Astrocyte (in vitro differentiated cells and primary cell): ENCODE measurements around the gene GTF2H4. TPM values are rescaled to one million over a fixed set of nuclear protein-coding genes. Genes with fewer than 3 reads are reported as not detected.

Experiments used
- DNase-seq: peaks from one replicate; pipeline ENCODE4 v3.0.0-alpha.2; 2010; ENCODE audit warnings: low read depth
- FAIRE-seq: peaks from 2 replicates; lab custom pipeline; 2011; peaks lifted over from hg19 to GRCh38; lab: Jason Lieb, UNC
- H2AFZ ChIP-seq: 2 replicates; pipeline ENCODE4 v1.6.0; 2012; ENCODE audit warnings: low read depth, low read length, inconsistent platforms
- H3K27ac ChIP-seq: 2 replicates; pipeline ENCODE4 v1.5.1; 2011; ENCODE audit warnings: low read depth, low read length, inconsistent platforms
- H3K27me3 ChIP-seq: 2 replicates; pipeline ENCODE4 v1.6.0; 2011; ENCODE audit warnings: low read length, inconsistent platforms; ENCODE audit not compliant: insufficient read depth
- H3K36me3 ChIP-seq: 2 replicates; pipeline ENCODE4 v1.5.1; 2011; ENCODE audit warnings: low read length, inconsistent platforms; ENCODE audit not compliant: insufficient read depth
- H3K4me1 ChIP-seq: 2 replicates; pipeline ENCODE4 v1.5.1; 2011; ENCODE audit warnings: low read length, inconsistent platforms; ENCODE audit not compliant: insufficient read depth
- H3K4me2 ChIP-seq: 2 replicates; pipeline ENCODE4 v1.6.0; 2012; ENCODE audit warnings: low read length, inconsistent platforms
- H3K4me3 ChIP-seq: 2 replicates; pipeline ENCODE4 v1.5.1; 2011; ENCODE audit warnings: low read depth, mild to moderate bottlenecking, low read length, inconsistent platforms; ENCODE audit not compliant: insufficient read depth
- H3K79me2 ChIP-seq: 2 replicates; pipeline ENCODE4 v1.6.0; 2012; ENCODE audit warnings: mild to moderate bottlenecking, low read length, inconsistent platforms; ENCODE audit not compliant: insufficient read depth
- H3K9ac ChIP-seq: 2 replicates; pipeline ENCODE4 v1.6.0; 2012; ENCODE audit warnings: mild to moderate bottlenecking, low read length, inconsistent platforms
- H3K9me3 ChIP-seq: 2 replicates; pipeline ENCODE4 v1.5.1; 2012; ENCODE audit warnings: low read depth, mild to moderate bottlenecking, low read length, inconsistent platforms; ENCODE audit not compliant: insufficient read depth
- H4K20me1 ChIP-seq: 2 replicates; pipeline ENCODE4 v1.6.0; 2012; ENCODE audit warnings: low read length, inconsistent platforms; ENCODE audit not compliant: insufficient read depth
- H3K27ac Mint-ChIP-seq: one replicate; pipeline ENCODE4 v1.8.0; 2021; ENCODE audit warnings: mild to moderate bottlenecking, mixed read lengths; ENCODE audit not compliant: unreplicated experiment
- H3K27me3 Mint-ChIP-seq: one replicate; pipeline ENCODE4 v1.8.0; 2021; ENCODE audit warnings: low read depth, mixed read lengths; ENCODE audit not compliant: unreplicated experiment
- H3K36me3 Mint-ChIP-seq: one replicate; pipeline ENCODE4 v1.8.0; 2021; ENCODE audit warnings: low read depth, mixed read lengths; ENCODE audit not compliant: unreplicated experiment
- H3K4me1 Mint-ChIP-seq: one replicate; pipeline ENCODE4 v1.8.0; 2021; ENCODE audit warnings: low read depth, mixed read lengths; ENCODE audit not compliant: unreplicated experiment
- H3K4me3 Mint-ChIP-seq: one replicate; pipeline ENCODE4 v1.8.0; 2021; ENCODE audit warnings: mild to moderate bottlenecking, moderate library complexity, mixed read lengths; ENCODE audit not compliant: unreplicated experiment
- H3K9me3 Mint-ChIP-seq: one replicate; pipeline ENCODE4 v1.8.0; 2021; ENCODE audit warnings: mild to moderate bottlenecking, mixed read lengths; ENCODE audit not compliant: unreplicated experiment
- EZH2 ChIP-seq: IDR thresholded peaks from 2 replicates; pipeline ENCODE4 v1.6.1; 2012; ENCODE audit warnings: mild to moderate bottlenecking, low read length, inconsistent platforms; ENCODE audit not compliant: insufficient read depth
- total RNA-seq: library from RNA; stranded (reverse); gene quantifications from 2 replicates; pipeline ENCODE4 v1.2.1, GENCODE V29; 2021
- TF ChIP-seq, protein P1 (sequence below): IDR thresholded peaks from 2 replicates; pipeline ENCODE4 v1.5.1; 2011; ENCODE audit warnings: low read depth, mild to moderate bottlenecking, inconsistent platforms, low read length, moderate library complexity; ENCODE audit not compliant: insufficient read depth

Gene GTF2H4
- total RNA-seq, 1 donor from 2014 or later: 34.3 TPM

DNA sequence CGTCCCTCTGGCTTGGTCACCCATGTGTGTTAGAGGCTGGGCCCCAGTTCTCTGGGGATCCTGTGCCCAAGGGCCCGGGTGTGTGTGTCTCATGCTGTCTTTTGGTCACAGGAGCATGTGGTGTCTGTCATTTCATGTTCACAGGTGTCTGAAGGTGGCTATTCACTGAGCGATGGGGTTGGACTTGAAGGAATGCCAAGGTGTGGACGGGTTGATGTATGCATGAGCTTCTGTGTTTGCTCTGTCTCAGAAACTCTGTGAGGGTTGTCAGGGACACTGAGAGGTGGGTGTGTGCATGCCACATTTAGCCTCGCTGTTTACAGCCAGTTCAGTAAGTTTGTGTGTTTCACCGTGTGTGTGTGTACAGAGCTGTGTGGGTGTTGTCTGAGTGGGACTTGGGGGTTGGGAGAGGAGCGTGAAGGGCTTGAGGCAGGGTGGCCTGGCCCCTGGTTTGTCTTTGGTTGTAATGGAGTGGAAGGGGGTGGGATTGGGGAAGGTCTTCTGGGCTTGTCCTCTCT lies 22.5 kb upstream of the GTF2H4 start:
- H3K79me2 ChIP-seq: peaks cover 53% of the 10 kb centered on the region
- TF ChIP-seq, protein P1, sequence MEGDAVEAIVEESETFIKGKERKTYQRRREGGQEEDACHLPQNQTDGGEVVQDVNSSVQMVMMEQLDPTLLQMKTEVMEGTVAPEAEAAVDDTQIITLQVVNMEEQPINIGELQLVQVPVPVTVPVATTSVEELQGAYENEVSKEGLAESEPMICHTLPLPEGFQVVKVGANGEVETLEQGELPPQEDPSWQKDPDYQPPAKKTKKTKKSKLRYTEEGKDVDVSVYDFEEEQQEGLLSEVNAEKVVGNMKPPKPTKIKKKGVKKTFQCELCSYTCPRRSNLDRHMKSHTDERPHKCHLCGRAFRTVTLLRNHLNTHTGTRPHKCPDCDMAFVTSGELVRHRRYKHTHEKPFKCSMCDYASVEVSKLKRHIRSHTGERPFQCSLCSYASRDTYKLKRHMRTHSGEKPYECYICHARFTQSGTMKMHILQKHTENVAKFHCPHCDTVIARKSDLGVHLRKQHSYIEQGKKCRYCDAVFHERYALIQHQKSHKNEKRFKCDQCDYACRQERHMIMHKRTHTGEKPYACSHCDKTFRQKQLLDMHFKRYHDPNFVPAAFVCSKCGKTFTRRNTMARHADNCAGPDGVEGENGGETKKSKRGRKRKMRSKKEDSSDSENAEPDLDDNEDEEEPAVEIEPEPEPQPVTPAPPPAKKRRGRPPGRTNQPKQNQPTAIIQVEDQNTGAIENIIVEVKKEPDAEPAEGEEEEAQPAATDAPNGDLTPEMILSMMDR: no peak
- no peak for TF ChIP-seq EZH2
- no peaks in the 10 kb centered on the region for H3K27me3 Mint-ChIP-seq
- peaks cover 63% of the 10 kb centered on the region for H3K4me1 ChIP-seq
- H3K27ac Mint-ChIP-seq: peak overlapping the region; percentile 96
- H3K36me3 ChIP-seq: no peaks in the 10 kb centered on the region
- peak overlapping the region; percentile 94 for H3K4me2 ChIP-seq
- DNase-seq (peak; percentile 14), FAIRE-seq (no peak)
- peaks cover 64% of the 10 kb centered on the region for H3K4me1 Mint-ChIP-seq
- peaks cover 17% of the 10 kb centered on the region for H3K36me3 Mint-ChIP-seq
- H3K9me3 Mint-ChIP-seq: no peaks in the 10 kb centered on the region
- H3K9ac ChIP-seq: peak overlapping the region; percentile 80
- H2AFZ ChIP-seq: peak overlapping the region; percentile 56
- H3K27ac ChIP-seq: peak overlapping the region; percentile 65
- H4K20me1 ChIP-seq: peaks cover 8% of the 10 kb centered on the region
- H3K4me3 ChIP-seq: peak overlapping the region; percentile 64
- H3K9me3 ChIP-seq: no peaks in the 10 kb centered on the region
- no peaks in the 10 kb centered on the region for H3K27me3 ChIP-seq
- peak overlapping the region; percentile 90 for H3K4me3 Mint-ChIP-seq

DNA sequence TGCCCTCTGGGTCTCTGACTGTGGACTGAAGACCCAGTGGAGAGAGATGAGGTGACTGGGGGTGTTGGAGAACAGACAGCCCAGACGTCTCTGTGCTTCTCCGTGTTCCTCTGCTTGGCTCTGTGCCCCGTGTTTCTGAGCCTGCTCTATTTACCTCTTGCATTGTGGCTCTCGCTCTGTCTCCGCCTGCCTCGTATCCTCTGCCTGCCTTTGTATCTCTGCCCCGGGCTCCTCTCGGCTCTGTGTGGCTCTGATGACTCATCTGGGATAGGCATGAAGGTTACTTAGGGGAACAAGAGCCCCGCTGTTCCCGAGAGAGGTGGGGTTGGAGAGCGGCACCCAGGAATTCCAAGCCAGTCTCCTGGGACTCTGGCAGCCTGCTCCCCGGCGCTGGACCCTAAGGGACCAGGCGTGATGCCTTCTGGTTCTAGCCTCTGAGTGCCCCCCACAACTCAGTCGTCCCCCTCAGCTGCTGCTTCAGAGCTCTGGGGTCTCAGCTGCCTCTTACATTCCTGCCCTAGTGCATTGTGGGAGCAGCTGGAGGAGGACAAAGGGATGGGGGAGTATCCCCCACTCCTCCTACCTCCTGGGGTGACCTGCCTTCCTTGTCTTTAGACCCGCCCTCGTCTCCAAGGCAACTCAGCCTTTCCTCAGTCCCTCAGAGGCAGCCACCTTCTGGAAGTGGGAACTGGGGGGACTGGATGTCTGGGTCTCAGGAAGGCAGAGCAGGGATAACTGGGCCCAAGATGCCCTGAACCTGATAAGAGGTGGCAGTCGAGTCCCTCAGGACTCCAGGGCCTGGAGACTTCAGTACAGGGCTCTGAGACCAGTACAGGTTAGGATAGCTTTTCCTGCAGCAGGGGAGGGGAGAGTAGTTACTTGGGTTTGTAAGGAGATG lies 21.8 kb upstream of the GTF2H4 start:
- H3K4me3 ChIP-seq: peak overlapping the region; percentile 64

More for the DNA sequence above, 21.8 kb upstream of the GTF2H4 start:
- Mint-ChIP-seq H3K27me3 (no peaks in the 10 kb centered on the region), H3K4me3 (peak overlapping the region; percentile 90), H3K9me3 (no peaks in the 10 kb centered on the region), H3K4me1 (peaks cover 60% of the 10 kb centered on the region), H3K27ac (peak overlapping the region; percentile 96), H3K36me3 (peaks cover 22% of the 10 kb centered on the region)
- peak; percentile 65 for DNase-seq
- Histone ChIP-seq H3K4me1 (peaks cover 63% of the 10 kb centered on the region), H3K79me2 (peaks cover 54% of the 10 kb centered on the region), H4K20me1 (peaks cover 11% of the 10 kb centered on the region), H3K27ac (peak overlapping the region; percentile 65), H3K4me2 (peak overlapping the region; percentile 94), H3K9ac (peak overlapping the region; percentile 80), H3K9me3 (no peaks in the 10 kb centered on the region), H3K27me3 (no peaks in the 10 kb centered on the region), H2AFZ (peak overlapping the region; percentile 56), H3K36me3 (no peaks in the 10 kb centered on the region)
- TF ChIP-seq, protein P1: no peak
- no peak for TF ChIP-seq EZH2
- FAIRE-seq: no peak
